Gastrocnemius medialis (tissue), 4 donors: ENCODE data around the gene TMEM132E. TPM values are rescaled to one million over a fixed set of nuclear protein-coding genes. Genes with fewer than 3 reads are reported as not detected.

Experiments
- ATAC-seq, 2 donors: fragments of 150-250 bp; one replicate each; pipeline ENCODE4 v1.9.1; 2016
- DNase-seq, 2 donors: peaks; one replicate each; pipeline ENCODE4 v3.0.0-alpha.2; 2019
- H3K27ac ChIP-seq, 4 donors: fragments of 200-600 bp; sonication (generic); 1 replicate in 1 of 4; 2 replicates in 3 of 4; pipeline ENCODE4 v1.5.1; 2016 to 2018; ENCODE audit warnings: mild to moderate bottlenecking in 2 of 4, moderate library complexity in 1 of 4
- H3K27me3 ChIP-seq, 3 donors: fragments of 200-600 bp; sonication (generic) in 2 of 3; 1 replicate in 1 of 3; 2 replicates in 2 of 3; pipeline versions ENCODE4 v1.5.1 to v1.6.0; 2016 to 2019; ENCODE audit warnings: mild to moderate bottlenecking in 1 of 3, moderate library complexity in 1 of 3
- H3K36me3 ChIP-seq, 2 donors: fragments of 200-600 bp; sonication (generic) in 1 of 2; one replicate each; pipeline ENCODE4 v1.5.1; 2017 to 2018
- H3K4me1 ChIP-seq, 2 donors: fragments of 200-600 bp; sonication (generic) in 1 of 2; one replicate each; pipeline ENCODE4 v1.5.1; 2016 to 2017; ENCODE audit warnings: mild to moderate bottlenecking in 2 of 2
- H3K4me3 ChIP-seq, 4 donors: fragments of 200-600 bp; sonication (generic) in 3 of 4; 1 replicate in 1 of 4; 2 replicates in 3 of 4; pipeline ENCODE4 v1.5.1; 2016 to 2019; ENCODE audit warnings: mild to moderate bottlenecking in 2 of 4
- H3K9me3 ChIP-seq, 3 donors: fragments of 200-600 bp; sonication (generic) in 2 of 3; 1 replicate in 1 of 3; 2 replicates in 2 of 3; pipeline ENCODE4 v1.5.1; 2016 to 2019
- CTCF ChIP-seq, 5 experiments: fragments of 450-650 bp in 3 of 5; fragments of 200-600 bp in 2 of 5; sonication (generic) in 2 of 5; IDR thresholded peaks in 4 of 5; conservative IDR thresholded peaks in 1 of 5; 1 replicate in 4 of 5; 2 replicates in 1 of 5; pipeline ENCODE4 v1.5.1; 2016 to 2019; ENCODE audit warnings: antibody characterized with exemption in 5 of 5, mild to moderate bottlenecking in 3 of 5, moderate library complexity in 3 of 5
- POLR2A ChIP-seq, 2 donors: fragments of 450-650 bp; IDR thresholded peaks; one replicate each; pipeline ENCODE4 v1.6.1; 2017; ENCODE audit warnings: antibody characterized with exemption in 2 of 2, mild to moderate bottlenecking in 2 of 2, moderate library complexity in 2 of 2
- in situ Hi-C, 4 donors: fragments of 200-750 bp; cut with MboI; loops; one replicate each; pipeline versions ENCODE4 v1.15.0 to v1.8.0; 2017; ENCODE audit warnings: low sequenced_read_pairs in 4 of 4
- intact Hi-C: fragments of 100-400 bp; cut with DNase I; formaldehyde crosslinking; loops from one replicate; pipeline ENCODE4 v1.15.1; 2023; ENCODE audit warnings: low total_unique reads
- total RNA-seq, 4 donors: library from RNA; depleted of rRNA; stranded (reverse); fragments of >200 nt; gene quantifications; one replicate each; pipeline versions ENCODE4 v1.1.0 to v1.2.3, GENCODE V29; 2016

Gene TMEM132E
- total RNA-seq, 4 donors from 2014 or later: not detected

GRCh38 chr17:34603974-34604373 is 24.6 kb downstream of the TMEM132E start:
- no peak for ATAC-seq
- H3K4me1 ChIP-seq: no peaks in the 10 kb centered on the region
- H3K4me3 ChIP-seq: no peak overlapping the region
- H3K27me3 ChIP-seq: peaks cover 0 to 12% (median 9%) of the 10 kb centered on the region in 3 donors
- no peak overlapping the region for H3K27ac ChIP-seq
- DNase-seq: no peak
- TF ChIP-seq CTCF (IDR thresholded peaks at IDR 0.05 in 4 of 5, conservative IDR thresholded peaks at IDR 0.05 in 1 of 5): no peak
- TF ChIP-seq POLR2A (IDR thresholded peaks at IDR 0.05): no peak
- H3K36me3 ChIP-seq: no peaks in the 10 kb centered on the region
- no peaks in the 10 kb centered on the region for H3K9me3 ChIP-seq
- intact Hi-C loops (no loop called here), in situ Hi-C loops (loop anchor here in 2 of 4 donors (10.0 to 25.0 kb wide), 2 partner anchors 61 to 167 kb away; no protein-coding TSS in a partner anchor)

DNA sequence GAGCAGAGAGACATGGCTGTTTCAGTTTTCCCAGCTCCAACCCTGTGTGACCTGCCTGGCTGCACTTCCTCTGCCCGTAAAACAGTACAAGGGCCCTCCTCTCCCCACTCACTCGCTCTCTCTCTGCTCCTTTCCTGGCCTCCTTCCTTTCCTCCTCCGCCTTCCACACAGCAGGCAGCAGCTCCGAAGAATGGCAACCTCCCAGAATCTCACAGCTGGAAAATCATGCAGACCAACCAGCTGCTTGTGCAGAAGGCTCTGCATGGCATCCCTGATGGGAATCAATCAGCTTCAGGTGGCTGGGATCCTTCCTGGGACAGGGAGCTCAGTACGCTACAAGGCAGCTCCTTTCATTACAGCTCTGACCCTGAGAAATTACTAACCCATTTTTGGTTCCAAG is 27.4 kb downstream of the TMEM132E start:
- Histone ChIP-seq H3K4me3 (no peak overlapping the region), H3K27me3 (peaks cover 0 to 35% (median 18%) of the 10 kb centered on the region in 3 donors), H3K36me3 (no peaks in the 10 kb centered on the region), H3K9me3 (no peaks in the 10 kb centered on the region), H3K27ac (no peak overlapping the region), H3K4me1 (no peaks in the 10 kb centered on the region)
- ATAC-seq: no peak
- TF ChIP-seq CTCF (IDR thresholded peaks at IDR 0.05 in 4 of 5, conservative IDR thresholded peaks at IDR 0.05 in 1 of 5) (no peak), POLR2A (IDR thresholded peaks at IDR 0.05) (no peak)
- DNase-seq: no peak
- intact Hi-C loops: no loop called here
- in situ Hi-C loops: loop anchor here in 2 of 4 donors (10.0 to 25.0 kb wide), 2 partner anchors 58 to 169 kb away; no protein-coding TSS in a partner anchor

DNA sequence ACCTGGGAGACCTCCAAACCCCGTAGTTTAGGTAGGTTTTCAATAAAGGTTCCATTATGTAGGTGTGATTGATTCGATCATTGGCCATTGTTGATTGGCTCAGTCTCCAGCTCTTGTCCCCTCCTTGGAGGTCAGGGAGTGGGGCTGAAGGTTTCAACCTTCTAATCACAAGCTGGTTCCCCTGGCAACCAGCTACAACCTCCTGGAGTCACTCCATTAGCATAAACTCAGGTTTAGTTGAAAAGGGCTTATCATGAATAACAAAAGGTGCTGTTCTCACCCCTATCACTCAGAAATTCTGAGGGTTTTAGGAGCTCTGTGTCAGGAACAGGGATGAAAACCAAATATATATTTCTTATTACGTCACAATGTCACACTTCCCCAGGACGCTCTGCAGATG is 28.5 kb downstream of the TMEM132E start:
- Histone ChIP-seq H3K36me3 (no peaks in the 10 kb centered on the region), H3K4me3 (no peak overlapping the region), H3K9me3 (no peaks in the 10 kb centered on the region), H3K27ac (no peak overlapping the region), H3K27me3 (peaks cover 0 to 35% (median 18%) of the 10 kb centered on the region in 3 donors), H3K4me1 (no peaks in the 10 kb centered on the region)
- no peak for TF ChIP-seq CTCF (IDR thresholded peaks at IDR 0.05 in 4 of 5, conservative IDR thresholded peaks at IDR 0.05 in 1 of 5)
- no peak for TF ChIP-seq POLR2A (IDR thresholded peaks at IDR 0.05)
- DNase-seq (no peak), ATAC-seq (no peak)
- intact Hi-C loops: no loop called here
- in situ Hi-C loops: loop anchor here in 2 of 4 donors (10.0 to 25.0 kb wide), 2 partner anchors 57 to 171 kb away; no protein-coding TSS in a partner anchor

DNA sequence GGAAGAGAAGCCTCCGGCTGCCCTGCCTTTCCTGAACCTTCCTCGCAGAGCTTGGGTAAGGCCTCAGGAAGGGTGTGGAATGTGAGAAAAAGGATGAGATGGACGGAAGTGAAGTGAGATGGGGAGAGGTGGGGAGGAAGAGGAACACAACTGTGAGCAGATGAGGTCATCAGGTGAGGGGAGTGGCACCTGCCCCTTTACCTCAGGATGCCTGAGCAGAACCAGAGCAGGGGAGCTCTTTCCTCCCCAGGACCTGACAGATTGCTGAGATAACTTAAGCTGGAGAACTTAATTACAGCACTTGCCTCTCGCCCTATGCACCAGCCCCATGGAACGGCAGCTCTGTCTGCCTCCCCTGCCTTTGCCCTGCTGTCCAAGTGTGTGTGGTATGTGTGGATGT is 29.8 kb downstream of the TMEM132E start:
- H3K36me3 ChIP-seq: no peaks in the 10 kb centered on the region
- intact Hi-C loops (no loop called here), in situ Hi-C loops (loop anchor here in 2 of 4 donors (10.0 to 25.0 kb wide), 2 partner anchors 56 to 172 kb away; no protein-coding TSS in a partner anchor)
- no peak overlapping the region for H3K4me3 ChIP-seq
- DNase-seq: no peak
- no peak for ATAC-seq
- H3K27me3 ChIP-seq: peaks cover 0 to 39% (median 18%) of the 10 kb centered on the region in 3 donors
- no peaks in the 10 kb centered on the region for H3K4me1 ChIP-seq
- no peaks in the 10 kb centered on the region for H3K9me3 ChIP-seq
- no peak overlapping the region for H3K27ac ChIP-seq
- no peak for TF ChIP-seq POLR2A (IDR thresholded peaks at IDR 0.05)

- ATAC-seq (no peak), DNase-seq (no peak)
- H3K27me3 ChIP-seq: peaks cover 0 to 39% (median 18%) of the 10 kb centered on the region in 3 donors
- TF ChIP-seq POLR2A (IDR thresholded peaks at IDR 0.05): no peak
- H3K9me3 ChIP-seq: no peaks in the 10 kb centered on the region
- in situ Hi-C loops: loop anchor here in 1 of 4 donors (25.0 kb wide), 1 partner anchor 173 kb away; no protein-coding TSS in a partner anchor
- H3K36me3 ChIP-seq: no peaks in the 10 kb centered on the region
- no peak overlapping the region for H3K4me3 ChIP-seq
- intact Hi-C loops: no loop called here
- H3K27ac ChIP-seq: no peak overlapping the region
- H3K4me1 ChIP-seq: no peaks in the 10 kb centered on the region
These were observed 30.7 kb downstream of the TMEM132E start for GRCh38 chr17:34610039-34610438.
